HFF-Myc (cell line): Measurements from ENCODE around the gene CREB3L1.

Experiments used
- DNase-seq: peaks from one replicate; pipeline ENCODE4 v3.0.0-alpha.2; 2011; ENCODE audit warnings: low read depth; ENCODE audit errors: extremely low read depth
- H3K4me3 ChIP-seq: replicated peaks from 2 replicates; pipeline ENCODE4 v1.5.1; 2011; ENCODE audit warnings: low read depth, mild to moderate bottlenecking, control low read depth, low read length
- CTCF ChIP-seq: IDR thresholded peaks from 2 replicates; pipeline ENCODE4 v1.5.1; 2012; ENCODE audit warnings: mild to moderate bottlenecking, low read depth, low read length, control low read depth; ENCODE audit errors: missing control alignments

Gene CREB3L1

GRCh38 chr11:46237248-46238077, 40.0 kb upstream of the CREB3L1 start:
- DNase-seq, result peak; percentile 93
- TF ChIP-seq CTCF, result no peak

GRCh38 chr11:46238078-46238966, 39.1 kb upstream of the CREB3L1 start:
- TF ChIP-seq CTCF, result no peak
- DNase-seq, result no peak
- H3K4me3 ChIP-seq, result peak overlapping the region; percentile 59

More at GRCh38 chr11:46237248-46238077, 40.0 kb upstream of the CREB3L1 start:
- H3K4me3 ChIP-seq, result peak overlapping the region; percentile 59

- H3K4me3 ChIP-seq, result peak overlapping the region; percentile 59
- peak; percentile 99 for TF ChIP-seq CTCF
- no peak for DNase-seq
Measured at GRCh38 chr11:46238967-46239800, 38.3 kb upstream of the CREB3L1 start.

GRCh38 chr11:46239801-46240061, 37.7 kb upstream of the CREB3L1 start:
- peak overlapping the region; percentile 59 for H3K4me3 ChIP-seq
- no peak for DNase-seq
- no peak for TF ChIP-seq CTCF

- no peak for DNase-seq
- H3K4me3 ChIP-seq, result no peak overlapping the region
- TF ChIP-seq CTCF, result no peak
Measured at GRCh38 chr11:46240371-46240770, 37.1 kb upstream of the CREB3L1 start.

- no peak for TF ChIP-seq CTCF
- H3K4me3 ChIP-seq, result no peak overlapping the region
- no peak for DNase-seq
Measured at GRCh38 chr11:46240861-46241260, 36.6 kb upstream of the CREB3L1 start.
